GM19023 (cell line): Measurements from ENCODE around the gene PRKACG.
"Not testable (repeated sequence)": the region's sequence is repeated elsewhere in the genome, so short reads cannot be mapped to it uniquely, and the experiment has no call there.

Experiments used
- ATAC-seq: cut with Tn5 transposase; IDR thresholded peaks from one replicate; pipeline ENCODE4 v1.9.1; 2021; ENCODE audit warnings: mild to moderate bottlenecking, moderate library complexity; ENCODE audit not compliant: unreplicated experiment

Gene PRKACG

GRCh38 chr9:69014013-69014412 is at the start of gene PRKACG:
Gene PRKACG (minus strand): TSS chr9:69014113. CDS start chr9:69014092, 21 bp downstream.
- ATAC-seq = no peak

GRCh38 chr9:69062195-69062594 is 48.3 kb upstream of the PRKACG start:
- ATAC-seq = no peak

GRCh38 chr9:69060766-69061165 is 46.9 kb upstream of the PRKACG start:
- ATAC-seq = no peak

- ATAC-seq = no peak
These were observed 44.2 kb upstream of the PRKACG start for GRCh38 chr9:69058101-69058500.

- no peak for ATAC-seq
These were observed 42.4 kb upstream of the PRKACG start for GRCh38 chr9:69056191-69056815.

GRCh38 chr9:69054989-69055388 is 41.1 kb upstream of the PRKACG start:
- no peak for ATAC-seq

GRCh38 chr9:69050936-69051335 is 37.0 kb upstream of the PRKACG start:
- ATAC-seq = not testable (repeated sequence)

GRCh38 chr9:69049094-69049493 is 35.2 kb upstream of the PRKACG start:
- no peak for ATAC-seq

- ATAC-seq = no peak
These were observed 33.5 kb upstream of the PRKACG start for GRCh38 chr9:69047371-69047770.

GRCh38 chr9:69046723-69047122 is 32.8 kb upstream of the PRKACG start:
- ATAC-seq = no peak

- ATAC-seq = no peak
These were observed 31.9 kb upstream of the PRKACG start for GRCh38 chr9:69045821-69046220.

- no peak for ATAC-seq
These were observed 30.6 kb upstream of the PRKACG start for GRCh38 chr9:69044240-69045219.

- no peak for ATAC-seq
These were observed 26.7 kb upstream of the PRKACG start for GRCh38 chr9:69040646-69041045.

- ATAC-seq = no peak
These were observed 22.9 kb upstream of the PRKACG start for GRCh38 chr9:69036799-69037198.

- ATAC-seq = peak; percentile 35
These were observed 22.4 kb upstream of the PRKACG start for GRCh38 chr9:69036309-69036708.

GRCh38 chr9:69035438-69036308 is 21.8 kb upstream of the PRKACG start, which contains the start of gene FXN:
Gene FXN (plus strand): TSS chr9:69035752. CDS start chr9:69035783, 31 bp downstream.
- peak; percentile 93 for ATAC-seq

- ATAC-seq = no peak
These were observed 20.2 kb upstream of the PRKACG start for GRCh38 chr9:69034071-69034470.

GRCh38 chr9:69030851-69031645 is 17.1 kb upstream of the PRKACG start:
- no peak for ATAC-seq

- no peak for ATAC-seq
These were observed 15.6 kb upstream of the PRKACG start for GRCh38 chr9:69029535-69029934.

- ATAC-seq = no peak
These were observed 14.8 kb upstream of the PRKACG start for GRCh38 chr9:69028754-69029153.
